ENCODE measurements around the gene RNU6-9.

Gene RNU6-9

DNA sequence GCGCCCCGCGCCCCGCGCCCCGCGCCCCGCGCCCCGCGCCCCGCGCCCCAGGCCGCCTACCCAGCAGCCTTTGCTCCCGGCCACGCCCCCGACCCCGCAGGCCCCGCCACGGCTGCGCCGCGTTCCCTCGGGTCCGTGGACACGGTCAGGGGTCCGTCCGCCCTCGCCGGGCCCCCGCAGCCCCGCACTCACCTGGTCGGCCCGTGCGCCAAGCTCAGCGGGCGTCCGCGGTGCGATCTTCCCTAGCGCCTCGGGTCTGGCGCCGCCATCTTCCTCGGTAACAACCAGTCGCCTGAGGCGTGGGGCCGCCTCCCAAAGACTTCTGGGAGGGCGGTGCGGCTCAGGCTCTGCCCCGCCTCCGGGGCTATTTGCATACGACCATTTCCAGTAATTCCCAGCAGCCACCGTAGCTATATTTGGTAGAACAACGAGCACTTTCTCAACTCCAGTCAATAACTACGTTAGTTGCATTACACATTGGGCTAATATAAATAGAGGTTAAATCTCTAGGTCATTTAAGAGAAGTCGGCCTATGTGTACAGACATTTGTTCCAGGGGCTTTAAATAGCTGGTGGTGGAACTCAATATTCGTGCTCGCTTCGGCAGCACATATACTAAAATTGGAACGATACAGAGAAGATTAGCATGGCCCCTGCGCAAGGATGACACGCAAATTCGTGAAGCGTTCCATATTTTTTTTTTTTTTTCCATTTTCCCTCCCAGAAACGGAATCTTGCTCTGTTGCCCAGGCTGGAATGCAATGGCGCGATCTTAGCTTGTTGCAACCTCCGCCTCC, at the start of gene RNU6-9, which contains the start of gene MED16:
Gene RNU6-9 (plus strand): TSS at position 591 of the 796 bp plus-strand sequence.
Gene MED16 (minus strand): TSS at position 294 of the 796 bp plus-strand sequence. CDS start 2,056 bp downstream, outside the sequence.
- Histone ChIP-seq H3K4me1 (ENCODE audit: control insufficient read depth, insufficient read depth, low read length) (no peaks in the 10 kb centered on the region), H3K9me3 (ENCODE audit: control insufficient read depth, insufficient read depth, low read depth, low read length) (no peaks in the 10 kb centered on the region), H3K4me3 (ENCODE audit: low read depth, low read length) (peak within 1 kb of the TSS; percentile 91), H3K36me3 (ENCODE audit: control insufficient read depth in 2 of 2, insufficient read depth in 1 of 2, low read length in 2 of 2) (peaks cover 0 to 31% of the 10 kb centered on the region in 2 experiments; a peak in 2 of 3 replicates), H3K27ac (ENCODE audit: extremely low read depth, low read depth, low read length) (peak within 1 kb of the TSS; percentile 96)
- POLR2A ChIA-PET: interaction anchor here (0.6 to 2.6 kb wide), 7 partner anchors 15 to 376 kb away, joined by 3 to 13 read pairs (median 6); partner anchors contain the start of gene CIRBP
- CTCF ChIA-PET: interaction anchor here (0.6 to 1.1 kb wide), 5 partner anchors 29 to 122 kb away, joined by 3 to 7 read pairs (median 3); no protein-coding TSS in a partner anchor
- TF ChIP-seq ZSCAN30 (tag by site-specific recombination; IDR thresholded peaks at IDR 0.05) (no peak), ZNF138 (tag by site-specific recombination; IDR thresholded peaks at IDR 0.05; ENCODE audit: borderline replicate concordance) (no peak), ZNF701 (tag by site-specific recombination; IDR thresholded peaks at IDR 0.05) (no peak), ZNF776 (tag by site-specific recombination; IDR thresholded peaks at IDR 0.05; ENCODE audit: borderline replicate concordance) (no peak), ZNF530 (tag by site-specific recombination; IDR thresholded peaks at IDR 0.05; ENCODE audit: low read depth) (no peak), YY2 (tag by site-specific recombination; IDR thresholded peaks at IDR 0.05) (0 out of 2 replicates have a peak, but pooled peaks have one; percentile 31), ZSCAN23 (tag by site-specific recombination; IDR thresholded peaks at IDR 0.05) (no peak), BCL11B (tag by site-specific recombination; IDR thresholded peaks at IDR 0.05; ENCODE audit: low read depth) (no peak), GLI2 (tag by site-specific recombination; IDR thresholded peaks at IDR 0.05; ENCODE audit: borderline replicate concordance, low read depth) (no peak), ZNF16 (tag by site-specific recombination; IDR thresholded peaks at IDR 0.05; ENCODE audit: low read depth) (no peak), ZNF394 (tag by site-specific recombination; IDR thresholded peaks at IDR 0.05; ENCODE audit: borderline replicate concordance) (peak; percentile 37; the same call in 1 of the 2 replicates), ZNF404 (tag by site-specific recombination; IDR thresholded peaks at IDR 0.05) (no peak), ZNF37A (tag by site-specific recombination; IDR thresholded peaks at IDR 0.05) (no peak), ZNF239 (tag by site-specific recombination; IDR thresholded peaks at IDR 0.05) (no peak)
- TF ChIP-seq, protein P1, sequence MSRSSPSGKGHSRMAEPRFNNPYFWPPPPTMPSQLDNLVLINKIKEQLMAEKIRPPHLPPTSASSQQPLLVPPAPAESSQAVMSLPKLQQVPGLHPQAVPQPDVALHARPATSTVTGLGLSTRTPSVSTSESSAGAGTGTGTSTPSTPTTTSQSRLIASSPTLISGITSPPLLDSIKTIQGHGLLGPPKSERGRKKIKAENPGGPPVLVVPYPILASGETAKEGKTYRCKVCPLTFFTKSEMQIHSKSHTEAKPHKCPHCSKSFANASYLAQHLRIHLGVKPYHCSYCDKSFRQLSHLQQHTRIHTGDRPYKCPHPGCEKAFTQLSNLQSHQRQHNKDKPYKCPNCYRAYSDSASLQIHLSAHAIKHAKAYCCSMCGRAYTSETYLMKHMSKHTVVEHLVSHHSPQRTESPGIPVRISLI (tag by site-specific recombination; IDR thresholded peaks at IDR 0.05): peak; percentile 36; the same call in 1 of the 2 replicates
- TF ChIP-seq, protein P2, sequence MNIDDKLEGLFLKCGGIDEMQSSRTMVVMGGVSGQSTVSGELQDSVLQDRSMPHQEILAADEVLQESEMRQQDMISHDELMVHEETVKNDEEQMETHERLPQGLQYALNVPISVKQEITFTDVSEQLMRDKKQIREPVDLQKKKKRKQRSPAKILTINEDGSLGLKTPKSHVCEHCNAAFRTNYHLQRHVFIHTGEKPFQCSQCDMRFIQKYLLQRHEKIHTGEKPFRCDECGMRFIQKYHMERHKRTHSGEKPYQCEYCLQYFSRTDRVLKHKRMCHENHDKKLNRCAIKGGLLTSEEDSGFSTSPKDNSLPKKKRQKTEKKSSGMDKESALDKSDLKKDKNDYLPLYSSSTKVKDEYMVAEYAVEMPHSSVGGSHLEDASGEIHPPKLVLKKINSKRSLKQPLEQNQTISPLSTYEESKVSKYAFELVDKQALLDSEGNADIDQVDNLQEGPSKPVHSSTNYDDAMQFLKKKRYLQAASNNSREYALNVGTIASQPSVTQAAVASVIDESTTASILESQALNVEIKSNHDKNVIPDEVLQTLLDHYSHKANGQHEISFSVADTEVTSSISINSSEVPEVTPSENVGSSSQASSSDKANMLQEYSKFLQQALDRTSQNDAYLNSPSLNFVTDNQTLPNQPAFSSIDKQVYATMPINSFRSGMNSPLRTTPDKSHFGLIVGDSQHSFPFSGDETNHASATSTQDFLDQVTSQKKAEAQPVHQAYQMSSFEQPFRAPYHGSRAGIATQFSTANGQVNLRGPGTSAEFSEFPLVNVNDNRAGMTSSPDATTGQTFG (tag by site-specific recombination; IDR thresholded peaks at IDR 0.05; ENCODE audit: borderline replicate concordance): no peak
- TF ChIP-seq, protein P3, sequence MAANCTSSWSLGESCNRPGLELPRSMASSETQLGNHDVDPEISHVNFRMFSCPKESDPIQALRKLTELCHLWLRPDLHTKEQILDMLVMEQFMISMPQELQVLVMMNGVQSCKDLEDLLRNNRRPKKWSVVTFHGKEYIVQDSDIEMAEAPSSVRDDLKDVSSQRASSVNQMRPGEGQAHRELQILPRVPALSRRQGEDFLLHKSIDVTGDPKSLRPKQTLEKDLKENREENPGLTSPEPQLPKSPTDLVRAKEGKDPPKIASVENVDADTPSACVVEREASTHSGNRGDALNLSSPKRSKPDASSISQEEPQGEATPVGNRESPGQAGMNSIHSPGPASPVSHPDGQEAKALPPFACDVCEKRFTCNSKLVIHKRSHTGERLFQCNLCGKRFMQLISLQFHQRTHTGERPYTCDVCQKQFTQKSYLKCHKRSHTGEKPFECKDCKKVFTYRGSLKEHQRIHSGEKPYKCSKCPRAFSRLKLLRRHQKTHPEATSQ (tag by site-specific recombination; IDR thresholded peaks at IDR 0.05): no peak
- TF ChIP-seq, protein P4, sequence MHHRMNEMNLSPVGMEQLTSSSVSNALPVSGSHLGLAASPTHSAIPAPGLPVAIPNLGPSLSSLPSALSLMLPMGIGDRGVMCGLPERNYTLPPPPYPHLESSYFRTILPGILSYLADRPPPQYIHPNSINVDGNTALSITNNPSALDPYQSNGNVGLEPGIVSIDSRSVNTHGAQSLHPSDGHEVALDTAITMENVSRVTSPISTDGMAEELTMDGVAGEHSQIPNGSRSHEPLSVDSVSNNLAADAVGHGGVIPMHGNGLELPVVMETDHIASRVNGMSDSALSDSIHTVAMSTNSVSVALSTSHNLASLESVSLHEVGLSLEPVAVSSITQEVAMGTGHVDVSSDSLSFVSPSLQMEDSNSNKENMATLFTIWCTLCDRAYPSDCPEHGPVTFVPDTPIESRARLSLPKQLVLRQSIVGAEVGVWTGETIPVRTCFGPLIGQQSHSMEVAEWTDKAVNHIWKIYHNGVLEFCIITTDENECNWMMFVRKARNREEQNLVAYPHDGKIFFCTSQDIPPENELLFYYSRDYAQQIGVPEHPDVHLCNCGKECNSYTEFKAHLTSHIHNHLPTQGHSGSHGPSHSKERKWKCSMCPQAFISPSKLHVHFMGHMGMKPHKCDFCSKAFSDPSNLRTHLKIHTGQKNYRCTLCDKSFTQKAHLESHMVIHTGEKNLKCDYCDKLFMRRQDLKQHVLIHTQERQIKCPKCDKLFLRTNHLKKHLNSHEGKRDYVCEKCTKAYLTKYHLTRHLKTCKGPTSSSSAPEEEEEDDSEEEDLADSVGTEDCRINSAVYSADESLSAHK (tag by site-specific recombination; IDR thresholded peaks at IDR 0.05): no peak
- TF ChIP-seq, protein P5, sequence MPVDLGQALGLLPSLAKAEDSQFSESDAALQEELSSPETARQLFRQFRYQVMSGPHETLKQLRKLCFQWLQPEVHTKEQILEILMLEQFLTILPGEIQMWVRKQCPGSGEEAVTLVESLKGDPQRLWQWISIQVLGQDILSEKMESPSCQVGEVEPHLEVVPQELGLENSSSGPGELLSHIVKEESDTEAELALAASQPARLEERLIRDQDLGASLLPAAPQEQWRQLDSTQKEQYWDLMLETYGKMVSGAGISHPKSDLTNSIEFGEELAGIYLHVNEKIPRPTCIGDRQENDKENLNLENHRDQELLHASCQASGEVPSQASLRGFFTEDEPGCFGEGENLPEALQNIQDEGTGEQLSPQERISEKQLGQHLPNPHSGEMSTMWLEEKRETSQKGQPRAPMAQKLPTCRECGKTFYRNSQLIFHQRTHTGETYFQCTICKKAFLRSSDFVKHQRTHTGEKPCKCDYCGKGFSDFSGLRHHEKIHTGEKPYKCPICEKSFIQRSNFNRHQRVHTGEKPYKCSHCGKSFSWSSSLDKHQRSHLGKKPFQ (tag by site-specific recombination; IDR thresholded peaks at IDR 0.05): no peak
- TF ChIP-seq, protein P6, sequence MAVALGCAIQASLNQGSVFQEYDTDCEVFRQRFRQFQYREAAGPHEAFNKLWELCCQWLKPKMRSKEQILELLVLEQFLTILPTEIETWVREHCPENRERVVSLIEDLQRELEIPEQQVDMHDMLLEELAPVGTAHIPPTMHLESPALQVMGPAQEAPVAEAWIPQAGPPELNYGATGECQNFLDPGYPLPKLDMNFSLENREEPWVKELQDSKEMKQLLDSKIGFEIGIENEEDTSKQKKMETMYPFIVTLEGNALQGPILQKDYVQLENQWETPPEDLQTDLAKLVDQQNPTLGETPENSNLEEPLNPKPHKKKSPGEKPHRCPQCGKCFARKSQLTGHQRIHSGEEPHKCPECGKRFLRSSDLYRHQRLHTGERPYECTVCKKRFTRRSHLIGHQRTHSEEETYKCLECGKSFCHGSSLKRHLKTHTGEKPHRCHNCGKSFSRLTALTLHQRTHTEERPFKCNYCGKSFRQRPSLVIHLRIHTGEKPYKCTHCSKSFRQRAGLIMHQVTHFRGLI (tag by site-specific recombination; IDR thresholded peaks at IDR 0.05): peak; percentile 32; the same call in 1 of the 2 replicates
- TF ChIP-seq, protein P7, sequence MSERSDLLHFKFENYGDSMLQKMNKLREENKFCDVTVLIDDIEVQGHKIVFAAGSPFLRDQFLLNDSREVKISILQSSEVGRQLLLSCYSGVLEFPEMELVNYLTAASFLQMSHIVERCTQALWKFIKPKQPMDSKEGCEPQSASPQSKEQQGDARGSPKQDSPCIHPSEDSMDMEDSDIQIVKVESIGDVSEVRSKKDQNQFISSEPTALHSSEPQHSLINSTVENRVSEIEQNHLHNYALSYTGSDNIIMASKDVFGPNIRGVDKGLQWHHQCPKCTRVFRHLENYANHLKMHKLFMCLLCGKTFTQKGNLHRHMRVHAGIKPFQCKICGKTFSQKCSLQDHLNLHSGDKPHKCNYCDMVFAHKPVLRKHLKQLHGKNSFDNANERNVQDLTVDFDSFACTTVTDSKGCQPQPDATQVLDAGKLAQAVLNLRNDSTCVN (tag by site-specific recombination; optimal IDR thresholded peaks at IDR 0.05): peak; percentile 44
- TF ChIP-seq, protein P8, sequence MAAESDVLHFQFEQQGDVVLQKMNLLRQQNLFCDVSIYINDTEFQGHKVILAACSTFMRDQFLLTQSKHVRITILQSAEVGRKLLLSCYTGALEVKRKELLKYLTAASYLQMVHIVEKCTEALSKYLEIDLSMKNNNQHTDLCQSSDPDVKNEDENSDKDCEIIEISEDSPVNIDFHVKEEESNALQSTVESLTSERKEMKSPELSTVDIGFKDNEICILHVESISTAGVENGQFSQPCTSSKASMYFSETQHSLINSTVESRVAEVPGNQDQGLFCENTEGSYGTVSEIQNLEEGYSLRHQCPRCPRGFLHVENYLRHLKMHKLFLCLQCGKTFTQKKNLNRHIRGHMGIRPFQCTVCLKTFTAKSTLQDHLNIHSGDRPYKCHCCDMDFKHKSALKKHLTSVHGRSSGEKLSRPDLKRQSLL (tag by site-specific recombination; IDR thresholded peaks at IDR 0.05): no peak
